Measurements from ENCODE around the gene SUN2. TPM values are rescaled to one million over a fixed set of nuclear protein-coding genes. Genes with fewer than 3 reads are reported as not detected.

SUN2 gene
- total RNA-seq, 3 donors from 2014 or later, result 30.1 to 44.6 (median 44.0) TPM

GRCh38 chr22:38699784-38700183 is 56.0 kb downstream of the SUN2 start:
- H3K36me3 Mint-ChIP-seq (ENCODE audit: insufficient read depth), result peaks cover 15% of the 10 kb centered on the region
- peak overlapping the region; percentile 89 for H3K4me3 Mint-ChIP-seq
- no peaks in the 10 kb centered on the region for H3K27me3 Mint-ChIP-seq (ENCODE audit: low read depth)
- peaks cover 64% of the 10 kb centered on the region for H3K4me1 Mint-ChIP-seq (ENCODE audit: low read depth)
- H3K9me3 Mint-ChIP-seq, result no peaks in the 10 kb centered on the region
- DNase-seq (no peak), ATAC-seq (no peak)

DNA sequence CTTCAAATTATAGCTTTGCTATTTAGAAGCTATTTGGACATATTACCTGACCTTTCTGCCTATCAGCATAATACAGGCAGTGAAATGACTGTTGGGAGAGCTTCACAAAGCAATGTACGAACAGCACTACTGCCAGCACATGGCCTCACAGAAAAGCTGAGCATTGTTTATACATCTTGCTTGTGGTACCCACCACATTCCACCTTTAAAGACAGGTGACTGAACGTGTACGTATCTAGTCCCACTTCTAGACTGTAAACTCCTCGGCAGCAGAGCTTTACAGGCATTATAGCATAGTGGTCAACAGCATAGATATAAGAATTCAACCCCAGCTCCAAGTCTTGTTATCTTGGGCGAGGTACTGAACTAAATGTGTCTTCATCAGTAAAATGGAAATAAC is 56.7 kb downstream of the SUN2 start:
- Mint-ChIP-seq H3K4me1 (ENCODE audit: low read depth) (peaks cover 63% of the 10 kb centered on the region), H3K9me3 (no peaks in the 10 kb centered on the region), H3K4me3 (peak overlapping the region; percentile 89), H3K27me3 (ENCODE audit: low read depth) (no peaks in the 10 kb centered on the region), H3K36me3 (ENCODE audit: insufficient read depth) (peaks cover 18% of the 10 kb centered on the region)
- no peak for DNase-seq
- no peak for ATAC-seq

DNA sequence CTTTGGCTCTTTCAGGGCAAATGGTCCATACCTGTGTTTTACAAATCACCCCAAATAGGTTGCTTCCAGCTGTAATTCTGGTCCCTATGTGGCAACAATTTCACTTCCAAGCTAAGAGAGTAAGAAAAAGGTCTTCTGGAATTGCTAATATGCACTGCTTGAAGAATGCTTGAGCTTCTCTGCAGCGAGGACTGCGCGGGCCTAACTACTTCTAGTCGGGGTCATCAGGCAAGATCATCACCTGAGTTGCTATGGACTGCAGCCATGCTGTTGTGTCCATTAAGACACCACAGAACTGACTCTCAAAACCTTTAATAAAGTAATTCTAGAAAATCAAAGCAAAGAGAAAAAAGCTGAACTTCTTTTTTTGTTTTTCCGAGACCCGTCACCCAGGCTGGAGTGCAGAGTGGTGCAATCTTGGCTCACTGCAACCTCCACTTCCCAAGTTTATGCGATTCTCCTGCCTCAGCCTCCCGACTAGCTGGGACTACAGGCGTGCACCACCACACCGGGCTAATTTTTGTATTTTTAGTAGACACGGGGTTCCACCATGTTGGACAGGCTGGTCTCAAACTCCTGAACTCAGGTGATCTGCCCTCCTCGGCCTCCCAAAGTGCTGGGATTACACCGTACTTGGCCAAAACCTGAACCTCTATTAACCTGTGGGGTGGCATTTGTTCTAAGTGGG is 57.2 kb downstream of the SUN2 start:
- H3K27me3 Mint-ChIP-seq (ENCODE audit: low read depth), result no peaks in the 10 kb centered on the region
- H3K4me3 Mint-ChIP-seq, result peak overlapping the region; percentile 89
- H3K4me1 Mint-ChIP-seq (ENCODE audit: low read depth), result peaks cover 63% of the 10 kb centered on the region
- ATAC-seq (no peak), DNase-seq (no peak)
- H3K36me3 Mint-ChIP-seq (ENCODE audit: insufficient read depth), result peaks cover 19% of the 10 kb centered on the region
- H3K9me3 Mint-ChIP-seq, result no peaks in the 10 kb centered on the region

DNA sequence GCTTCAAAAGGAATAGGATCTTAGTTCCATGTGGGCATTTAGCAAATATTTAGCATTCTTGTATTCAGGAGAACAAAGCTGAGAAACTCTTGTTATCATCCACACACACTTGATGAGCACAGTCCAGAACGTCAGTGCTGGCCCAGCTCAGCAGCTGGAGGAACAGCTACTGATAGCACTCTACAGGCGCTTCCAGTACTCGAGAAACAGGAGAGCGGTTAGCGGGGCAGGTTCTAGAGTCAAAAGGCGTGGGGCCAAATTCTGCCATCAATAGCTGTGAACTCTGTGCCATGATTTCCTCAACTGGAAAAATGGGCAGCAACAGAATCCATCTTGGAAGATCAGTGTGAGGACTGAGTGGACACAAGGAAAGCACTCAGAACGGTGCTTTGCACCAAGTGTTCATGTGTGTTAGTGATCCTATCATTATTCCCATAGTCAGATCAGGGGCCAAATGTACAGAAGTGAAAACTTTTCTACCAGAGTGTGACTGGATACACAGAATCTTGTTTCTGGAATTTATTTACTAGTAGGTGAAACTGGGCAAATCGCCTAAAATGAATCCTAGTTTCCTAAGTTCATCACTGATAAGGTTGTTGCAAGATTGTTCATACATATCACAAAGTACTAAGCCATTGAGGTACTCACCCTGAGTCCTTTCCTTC is 58.2 kb downstream of the SUN2 start:
- H3K4me1 Mint-ChIP-seq (ENCODE audit: low read depth), result peaks cover 70% of the 10 kb centered on the region
- H3K36me3 Mint-ChIP-seq (ENCODE audit: insufficient read depth), result peaks cover 27% of the 10 kb centered on the region
- DNase-seq (no peak), ATAC-seq (no peak)
- peak overlapping the region; percentile 89 for H3K4me3 Mint-ChIP-seq
- H3K27me3 Mint-ChIP-seq (ENCODE audit: low read depth), result no peaks in the 10 kb centered on the region
- H3K9me3 Mint-ChIP-seq, result no peaks in the 10 kb centered on the region

DNA sequence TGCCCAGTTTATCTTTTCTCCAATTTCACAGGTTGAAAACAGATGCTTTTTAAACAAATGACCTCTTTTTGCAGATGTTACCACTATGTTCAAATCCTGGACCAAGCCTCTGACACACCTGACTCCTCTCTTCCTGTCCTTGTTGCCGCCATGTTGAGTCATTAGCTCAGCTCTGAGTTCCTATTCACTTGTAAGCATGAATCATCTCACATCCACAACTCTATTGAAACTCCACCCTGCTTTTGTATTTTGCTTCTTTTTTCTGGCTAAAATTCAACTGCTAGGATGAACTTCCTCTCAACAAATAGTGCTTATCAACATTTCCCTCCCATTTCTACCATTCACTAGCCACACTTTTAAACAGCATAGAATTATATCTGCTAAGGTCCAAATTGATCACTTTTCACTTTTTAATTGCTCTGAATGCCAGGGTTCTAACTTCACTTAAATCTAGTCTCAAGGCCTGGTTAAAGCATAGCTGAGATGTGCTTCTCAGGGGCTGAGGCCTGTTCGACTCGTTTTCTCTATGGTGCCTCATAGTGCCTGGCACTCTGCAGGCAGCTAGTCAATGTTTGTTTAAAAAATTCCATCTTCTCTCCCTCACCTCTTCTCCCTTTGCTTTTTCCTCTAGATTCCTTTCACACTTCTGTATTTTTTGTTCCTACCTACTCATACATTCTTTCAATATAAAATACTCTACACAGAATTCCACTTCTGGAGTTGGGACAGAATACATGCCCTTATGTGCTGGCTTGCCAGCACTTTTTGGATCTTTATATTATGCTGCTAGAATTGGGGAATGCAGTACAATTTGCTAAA is 59.0 kb downstream of the SUN2 start:
- Mint-ChIP-seq H3K4me1 (ENCODE audit: low read depth) (peaks cover 71% of the 10 kb centered on the region), H3K9me3 (no peaks in the 10 kb centered on the region), H3K36me3 (ENCODE audit: insufficient read depth) (peaks cover 31% of the 10 kb centered on the region), H3K4me3 (peak overlapping the region; percentile 89), H3K27me3 (ENCODE audit: low read depth) (no peaks in the 10 kb centered on the region)
- ATAC-seq (peak; percentile 56 to 61), DNase-seq (peak; percentile 32)

- DNase-seq (no peak), ATAC-seq (no peak)
- no peaks in the 10 kb centered on the region for H3K9me3 Mint-ChIP-seq
- H3K4me3 Mint-ChIP-seq, result peak overlapping the region; percentile 10
- H3K27me3 Mint-ChIP-seq (ENCODE audit: low read depth), result no peaks in the 10 kb centered on the region
- peaks cover 38% of the 10 kb centered on the region for H3K36me3 Mint-ChIP-seq (ENCODE audit: insufficient read depth)
- peaks cover 64% of the 10 kb centered on the region for H3K4me1 Mint-ChIP-seq (ENCODE audit: low read depth)
These were observed 60.9 kb downstream of the SUN2 start for GRCh38 chr22:38694940-38695339.

DNA sequence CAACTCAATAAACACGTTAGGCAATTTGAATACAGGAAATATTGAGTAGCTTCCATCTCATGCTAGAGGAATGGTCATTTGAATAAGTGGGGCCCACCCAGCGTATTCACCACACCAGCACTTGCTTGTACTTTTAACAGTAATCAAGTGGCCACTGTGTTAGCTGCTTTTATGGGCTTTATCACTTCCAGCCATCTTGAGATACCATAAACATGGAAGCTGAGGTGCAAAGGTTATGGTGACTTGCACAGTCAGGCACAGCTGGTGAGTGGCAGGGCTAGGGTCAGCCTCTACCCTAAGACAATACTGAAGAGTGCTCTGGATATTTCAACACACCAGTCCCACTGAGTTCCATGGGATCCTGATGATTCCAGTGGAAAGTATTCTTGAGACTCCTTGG is 61.7 kb downstream of the SUN2 start:
- no peak for ATAC-seq
- Mint-ChIP-seq H3K9me3 (no peaks in the 10 kb centered on the region), H3K27me3 (ENCODE audit: low read depth) (no peaks in the 10 kb centered on the region), H3K36me3 (ENCODE audit: insufficient read depth) (peaks cover 42% of the 10 kb centered on the region), H3K4me1 (ENCODE audit: low read depth) (peaks cover 56% of the 10 kb centered on the region), H3K4me3 (no peak overlapping the region)
- DNase-seq, result no peak

DNA sequence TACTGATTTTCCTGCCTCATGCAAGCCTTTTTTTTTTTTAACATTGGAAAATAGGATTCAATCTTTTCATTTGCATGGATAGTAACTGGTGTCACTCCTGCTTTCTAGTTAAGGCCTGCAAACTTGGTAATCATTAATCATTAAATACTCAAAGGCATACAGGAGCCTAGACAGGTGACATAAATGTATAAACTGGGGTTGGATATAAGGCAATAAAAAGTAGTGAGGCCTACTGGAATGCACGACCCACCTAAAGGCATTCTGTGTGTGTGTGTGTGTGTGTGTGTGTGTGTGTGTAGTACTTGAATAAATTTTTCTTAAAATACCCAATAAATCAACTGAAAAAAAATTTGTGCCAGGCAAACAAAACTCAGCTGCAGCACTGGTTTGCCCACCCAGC is 66.1 kb downstream of the SUN2 start:
- Mint-ChIP-seq H3K4me1 (ENCODE audit: low read depth) (peaks cover 16% of the 10 kb centered on the region), H3K9me3 (no peaks in the 10 kb centered on the region), H3K27me3 (ENCODE audit: low read depth) (no peaks in the 10 kb centered on the region), H3K4me3 (no peak overlapping the region), H3K36me3 (ENCODE audit: insufficient read depth) (peaks cover 45% of the 10 kb centered on the region)
- DNase-seq (no peak), ATAC-seq (no peak)

- no peaks in the 10 kb centered on the region for H3K27me3 Mint-ChIP-seq (ENCODE audit: low read depth)
- H3K4me3 Mint-ChIP-seq, result no peak overlapping the region
- no peak for DNase-seq
- H3K36me3 Mint-ChIP-seq (ENCODE audit: insufficient read depth), result peaks cover 38% of the 10 kb centered on the region
- H3K4me1 Mint-ChIP-seq (ENCODE audit: low read depth), result peaks cover 20% of the 10 kb centered on the region
- H3K9me3 Mint-ChIP-seq, result no peaks in the 10 kb centered on the region
- no peak for ATAC-seq
These were observed 70.0 kb downstream of the SUN2 start for GRCh38 chr22:38685761-38686160.

GRCh38 chr22:38684895-38685294 is 70.9 kb downstream of the SUN2 start:
- Mint-ChIP-seq H3K36me3 (ENCODE audit: insufficient read depth) (peaks cover 36% of the 10 kb centered on the region), H3K4me3 (no peak overlapping the region), H3K9me3 (no peaks in the 10 kb centered on the region), H3K27me3 (ENCODE audit: low read depth) (no peaks in the 10 kb centered on the region), H3K4me1 (ENCODE audit: low read depth) (peaks cover 20% of the 10 kb centered on the region)
- no peak for DNase-seq
- ATAC-seq, result no peak

Other genes starting within 250 kb of the SUN2 start
- 100 to 1,000 TPM; 228 to 276 (median 251) TPM for gene DDX17, start 249.7 kb downstream of the SUN2 start, total RNA-seq
- 1 to 10 TPM; 1.9 to 3.0 (median 2.4) TPM for gene DMC1, start 185.8 kb downstream of the SUN2 start, total RNA-seq
- gene FAM227A, start 99.6 kb downstream of the SUN2 start, total RNA-seq, result under 1 TPM; 0.46 to 0.86 (median 0.53) TPM
- 1 to 10 TPM; 4.7 to 6.7 (median 4.9) TPM for gene CBY1, start 99.4 kb downstream of the SUN2 start, total RNA-seq
- gene TOMM22, start 74.0 kb downstream of the SUN2 start, total RNA-seq, result 100 to 1,000 TPM; 247 to 280 (median 249) TPM
- gene JOSD1, start 55.1 kb downstream of the SUN2 start, total RNA-seq, result 10 to 100 TPM; 65.3 to 76.0 (median 72.8) TPM
- gene GTPBP1, start 50.1 kb downstream of the SUN2 start, total RNA-seq, result 10 to 100 TPM; 69.9 to 80.4 (median 76.5) TPM
- gene DNAL4, start 38.1 kb upstream of the SUN2 start, total RNA-seq, result 1 to 10 TPM; 4.5 to 6.1 (median 5.1) TPM
- gene NPTXR, start 88.0 kb upstream of the SUN2 start, total RNA-seq, result 1 to 10 TPM; 2.0 to 2.5 (median 2.2) TPM
- 100 to 1,000 TPM; 192 to 225 (median 207) TPM for gene CBX6, start 116.2 kb upstream of the SUN2 start, total RNA-seq
- gene APOBEC3A, start 201.6 kb upstream of the SUN2 start, total RNA-seq, result under 1 TPM in 1 of 3 donors, not detected in 2; 0.13 TPM
- gene APOBEC3B, start 226.3 kb upstream of the SUN2 start, total RNA-seq, result 1 to 10 TPM; 1.1 to 2.1 (median 1.2) TPM